ENCODE results near the gene MFAP2. TPM values are rescaled to one million over a fixed set of nuclear protein-coding genes. Genes with fewer than 3 reads are reported as not detected.

The MFAP2 gene
- total and polyA plus RNA-seq, 2 donors from 2014 or later = 7.2 to 8.2 TPM

DNA sequence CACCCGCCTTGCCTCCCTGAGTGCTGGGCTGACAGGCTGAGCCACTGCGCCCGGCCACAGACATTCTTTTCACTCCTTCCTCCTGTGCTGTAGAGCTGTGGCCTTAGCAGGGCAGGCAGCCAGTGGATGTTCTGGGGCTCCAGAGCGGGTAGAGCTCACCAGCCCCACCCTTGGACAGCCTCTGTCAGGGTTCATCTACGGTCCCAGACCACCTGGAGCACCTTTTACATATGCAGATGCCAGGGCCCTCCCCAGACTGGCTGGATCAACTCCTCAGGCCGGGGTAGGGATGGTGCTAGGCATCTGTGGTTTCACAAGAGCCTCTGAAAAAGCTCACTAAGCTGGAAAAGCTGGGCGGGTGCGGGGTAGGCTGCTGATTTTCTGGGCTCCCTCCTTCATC, 26.7 kb upstream of the MFAP2 start:
- DNase-seq (peak in 1 of 5 donors; percentile 63), FAIRE-seq (no peak)
- Histone ChIP-seq H3K4me3 (ENCODE audit: low read length in 3 of 3) (no peak overlapping the region), H3K36me3 (ENCODE audit: control insufficient read depth in 2 of 3, insufficient read depth in 3 of 3, low read length in 3 of 3) (peaks cover 0 to 18% (median 4%) of the 10 kb centered on the region in 3 donors), H3K9me3 (ENCODE audit: control insufficient read depth in 2 of 3, insufficient read depth in 1 of 3, low read length in 3 of 3) (no peaks in the 10 kb centered on the region), H3K27me3 (ENCODE audit: control insufficient read depth, insufficient read depth, low read length) (no peaks in the 10 kb centered on the region), H3K9ac (ENCODE audit: low read length in 3 of 3) (no peak overlapping the region), H3K4me1 (ENCODE audit: control insufficient read depth in 2 of 3, insufficient read depth in 2 of 3, low read depth in 1 of 3, low read length in 3 of 3) (peaks cover 0 to 13% (median 0%) of the 10 kb centered on the region in 3 donors), H3K27ac (ENCODE audit: low read depth in 2 of 2, low read length in 2 of 2) (no peak overlapping the region)
- intact Hi-C loops (cut with DNase I) = no loop called here
- TF ChIP-seq CTCF (IDR thresholded peaks at IDR 0.05; ENCODE audit: borderline replicate concordance, extremely low read depth, insufficient read depth) = no peak

DNA sequence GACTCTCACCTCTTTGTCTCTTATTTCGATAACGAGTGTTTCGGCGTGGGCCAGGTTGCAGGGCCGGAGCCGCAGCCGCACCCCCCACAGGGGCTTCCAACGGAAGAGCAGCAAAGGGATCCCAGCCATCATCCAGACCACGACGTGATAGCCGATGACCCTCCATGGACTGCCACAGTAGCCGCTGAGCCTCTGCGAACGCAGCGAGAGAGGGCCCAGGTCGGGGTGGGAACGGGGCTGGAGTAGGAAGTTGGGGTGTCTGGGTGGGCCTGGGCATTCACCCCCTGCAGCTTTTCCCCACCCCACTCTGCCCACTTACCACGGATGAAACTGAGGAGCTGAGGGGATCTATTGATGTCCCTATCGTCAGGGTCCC, 24.9 kb upstream of the MFAP2 start:
- no peak overlapping the region for H3K27ac ChIP-seq (ENCODE audit: low read depth in 2 of 2, low read length in 2 of 2)
- intact Hi-C loops (cut with DNase I) = no loop called here
- peaks cover 0 to 2% (median 0%) of the 10 kb centered on the region in 3 donors for H3K4me1 ChIP-seq (ENCODE audit: control insufficient read depth in 2 of 3, insufficient read depth in 2 of 3, low read depth in 1 of 3, low read length in 3 of 3)
- DNase-seq (no peak), FAIRE-seq (no peak)
- no peak overlapping the region for H3K9ac ChIP-seq (ENCODE audit: low read length in 3 of 3)
- H3K4me3 ChIP-seq (ENCODE audit: low read length in 3 of 3) = no peak overlapping the region
- no peaks in the 10 kb centered on the region for H3K27me3 ChIP-seq (ENCODE audit: control insufficient read depth, insufficient read depth, low read length)
- peaks cover 0 to 20% (median 4%) of the 10 kb centered on the region in 3 donors for H3K36me3 ChIP-seq (ENCODE audit: control insufficient read depth in 2 of 3, insufficient read depth in 3 of 3, low read length in 3 of 3)
- no peak for TF ChIP-seq CTCF (IDR thresholded peaks at IDR 0.05; ENCODE audit: borderline replicate concordance, extremely low read depth, insufficient read depth)
- H3K9me3 ChIP-seq (ENCODE audit: control insufficient read depth in 2 of 3, insufficient read depth in 1 of 3, low read length in 3 of 3) = no peaks in the 10 kb centered on the region

- peaks cover 0 to 20% (median 4%) of the 10 kb centered on the region in 3 donors for H3K36me3 ChIP-seq (ENCODE audit: control insufficient read depth in 2 of 3, insufficient read depth in 3 of 3, low read length in 3 of 3)
Observed at GRCh38 chr1:17004466-17005364, 24.3 kb upstream of the MFAP2 start.

More at GRCh38 chr1:17004466-17005364, 24.3 kb upstream of the MFAP2 start:
- FAIRE-seq (no peak), DNase-seq (no peak)
- H3K27ac ChIP-seq (ENCODE audit: low read depth in 2 of 2, low read length in 2 of 2) = no peak overlapping the region
- intact Hi-C loops (cut with DNase I) = no loop called here
- H3K4me1 ChIP-seq (ENCODE audit: control insufficient read depth in 2 of 3, insufficient read depth in 2 of 3, low read depth in 1 of 3, low read length in 3 of 3) = no peaks in the 10 kb centered on the region
- no peak for TF ChIP-seq CTCF (IDR thresholded peaks at IDR 0.05; ENCODE audit: borderline replicate concordance, extremely low read depth, insufficient read depth)
- H3K9me3 ChIP-seq (ENCODE audit: control insufficient read depth in 2 of 3, insufficient read depth in 1 of 3, low read length in 3 of 3) = no peaks in the 10 kb centered on the region
- no peak overlapping the region for H3K9ac ChIP-seq (ENCODE audit: low read length in 3 of 3)
- no peaks in the 10 kb centered on the region for H3K27me3 ChIP-seq (ENCODE audit: control insufficient read depth, insufficient read depth, low read length)
- H3K4me3 ChIP-seq (ENCODE audit: low read length in 3 of 3) = no peak overlapping the region

Data from kidney (tissue), 14 donors.